Spleen (tissue), 7 donors: ENCODE data around the gene USP8.

Experiments
- POLR2A ChIP-seq, 3 donors: fragments of 450-650 bp; IDR thresholded peaks; one replicate each; pipeline ENCODE4 v1.5.1; 2017; ENCODE audit warnings: antibody characterized with exemption in 3 of 3, mild to moderate bottlenecking in 1 of 3
- TF ChIP-seq, protein P1 (sequence below), 11 experiments: fragments of 200-600 bp in 7 of 11; fragments of 450-650 bp in 4 of 11; sonication (generic) in 4 of 11; IDR thresholded peaks in 8 of 11; conservative IDR thresholded peaks in 3 of 11; 1 replicate in 7 of 11; 2 replicates in 4 of 11; pipeline versions ENCODE4 v1.4.0 to v1.8.0; 2016 to 2021; ENCODE audit warnings: antibody characterized with exemption in 11 of 11, inconsistent platforms in 4 of 11, mild to moderate bottlenecking in 1 of 11
- donor health status: DM: no; HTN: no; CAD: no; lungs with moderate emphysema.
- donor health status: DM: no; HTN: no; CAD: no.
- donor health status: DM: no; HTN: no; CAD: no.

DNA sequence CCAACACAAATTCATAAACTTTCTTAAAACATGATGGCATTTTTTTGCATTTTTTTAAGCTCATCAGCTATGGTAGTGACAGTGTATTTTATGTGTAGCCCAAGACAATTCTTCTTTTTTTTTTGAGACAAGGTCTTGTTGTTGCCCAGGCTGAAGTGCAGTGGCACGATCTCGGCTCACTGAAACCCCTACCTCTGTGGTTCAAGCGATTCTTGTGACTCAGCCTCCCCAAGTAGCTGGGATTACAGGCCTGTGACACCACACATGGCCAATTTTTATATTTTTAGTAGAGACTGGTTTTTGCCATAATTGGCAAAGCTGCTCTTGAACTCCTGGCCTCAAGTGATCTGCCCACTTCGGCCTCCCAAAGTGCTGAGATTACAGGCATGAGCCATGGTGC lies 139.6 kb downstream of the USP8 start:
- TF ChIP-seq, protein P1, sequence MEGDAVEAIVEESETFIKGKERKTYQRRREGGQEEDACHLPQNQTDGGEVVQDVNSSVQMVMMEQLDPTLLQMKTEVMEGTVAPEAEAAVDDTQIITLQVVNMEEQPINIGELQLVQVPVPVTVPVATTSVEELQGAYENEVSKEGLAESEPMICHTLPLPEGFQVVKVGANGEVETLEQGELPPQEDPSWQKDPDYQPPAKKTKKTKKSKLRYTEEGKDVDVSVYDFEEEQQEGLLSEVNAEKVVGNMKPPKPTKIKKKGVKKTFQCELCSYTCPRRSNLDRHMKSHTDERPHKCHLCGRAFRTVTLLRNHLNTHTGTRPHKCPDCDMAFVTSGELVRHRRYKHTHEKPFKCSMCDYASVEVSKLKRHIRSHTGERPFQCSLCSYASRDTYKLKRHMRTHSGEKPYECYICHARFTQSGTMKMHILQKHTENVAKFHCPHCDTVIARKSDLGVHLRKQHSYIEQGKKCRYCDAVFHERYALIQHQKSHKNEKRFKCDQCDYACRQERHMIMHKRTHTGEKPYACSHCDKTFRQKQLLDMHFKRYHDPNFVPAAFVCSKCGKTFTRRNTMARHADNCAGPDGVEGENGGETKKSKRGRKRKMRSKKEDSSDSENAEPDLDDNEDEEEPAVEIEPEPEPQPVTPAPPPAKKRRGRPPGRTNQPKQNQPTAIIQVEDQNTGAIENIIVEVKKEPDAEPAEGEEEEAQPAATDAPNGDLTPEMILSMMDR (IDR thresholded peaks at IDR 0.05 in 8 of 11, conservative IDR thresholded peaks at IDR 0.05 in 3 of 11), result no peak
- no peak for TF ChIP-seq POLR2A (IDR thresholded peaks at IDR 0.05)
